22Rv1 (cell line): Measurements from ENCODE around the gene LAMA3.

Source experiments
- CTCF ChIP-seq: fragments of 450-650 bp; IDR thresholded peaks from 2 replicates; pipeline ENCODE4 v1.5.1; 2017; ENCODE audit warnings: mild to moderate bottlenecking
- ZFX ChIP-seq: fragments of 450-650 bp; IDR thresholded peaks from 2 replicates; pipeline ENCODE4 v1.6.1; 2017; ENCODE audit warnings: antibody characterized with exemption, borderline replicate concordance

DNA sequence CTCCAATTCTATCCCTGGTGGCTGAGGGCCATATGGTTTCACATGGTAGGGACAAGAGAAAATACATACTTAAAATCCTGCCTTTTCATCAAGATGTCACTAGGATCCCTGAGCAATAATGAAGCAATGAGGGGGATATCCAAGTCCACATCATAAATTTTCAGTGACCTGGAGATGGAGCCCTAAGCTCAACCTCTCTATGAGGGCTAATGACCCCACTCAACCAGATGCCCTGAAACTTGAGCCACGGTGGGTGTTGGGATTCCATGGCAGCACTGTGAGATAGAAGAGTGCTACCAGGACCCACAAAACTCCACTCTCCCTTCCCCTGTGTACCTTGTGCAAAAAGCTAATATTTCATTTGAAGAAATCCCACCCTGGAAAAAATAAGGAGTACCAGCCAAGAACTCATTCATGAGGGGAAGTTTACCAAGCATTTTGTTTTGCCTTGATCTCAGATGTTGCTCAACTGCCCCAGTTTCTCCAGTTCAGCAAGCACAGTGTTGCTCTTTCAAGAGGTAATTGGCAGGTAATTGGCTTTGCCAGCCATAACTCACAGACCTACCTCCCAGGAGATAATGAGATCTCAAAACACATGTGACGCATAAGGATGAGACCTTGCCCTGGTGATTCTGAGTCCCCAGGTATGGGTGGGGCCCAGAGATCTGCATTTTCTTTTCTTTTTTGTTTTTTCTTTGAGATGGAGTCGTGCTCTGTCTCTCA is 274.4 kb downstream of the LAMA3 start:
- TF ChIP-seq CTCF, result no peak
- no peak for TF ChIP-seq ZFX
